Kidney tubule cell (primary cell): ENCODE measurements around the gene CT45A5.
"Not testable (repeated sequence)": the region's sequence is repeated elsewhere in the genome, so short reads cannot be mapped to it uniquely, and the experiment has no call there.

Experiments
- DNase-seq: peaks from one replicate; pipeline ENCODE4 v3.0.0-alpha.2; 2018; ENCODE audit warnings: low spot score

The CT45A5 gene, protein sequence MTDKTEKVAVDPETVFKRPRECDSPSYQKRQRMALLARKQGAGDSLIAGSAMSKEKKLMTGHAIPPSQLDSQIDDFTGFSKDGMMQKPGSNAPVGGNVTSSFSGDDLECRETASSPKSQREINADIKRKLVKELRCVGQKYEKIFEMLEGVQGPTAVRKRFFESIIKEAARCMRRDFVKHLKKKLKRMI

DNA sequence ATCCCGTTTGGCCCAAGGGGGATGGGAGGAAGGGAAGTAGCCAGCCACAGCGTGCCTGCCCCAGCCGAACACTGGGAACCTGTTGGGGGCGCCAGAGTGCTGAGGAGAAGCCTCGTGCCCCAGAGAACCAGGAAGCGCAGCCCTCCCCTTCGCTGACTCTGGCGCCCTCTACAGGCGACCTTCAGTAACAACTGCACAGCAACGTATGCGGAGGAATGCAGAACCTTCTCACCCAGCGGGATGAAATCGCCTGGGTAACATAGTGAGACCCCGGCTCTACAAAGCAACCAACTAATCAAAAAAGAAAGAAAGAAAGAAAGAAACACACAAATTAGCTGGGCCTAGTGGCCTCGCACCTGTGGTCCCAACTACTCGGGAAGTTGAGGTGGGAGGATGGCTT is at the start of gene CT45A5:
CT45A5 (minus strand) TSS at position 101 of the 400 bp plus-strand sequence. CDS start 3,774 bp downstream, outside the sequence.
- not testable (repeated sequence) for DNase-seq

DNA sequence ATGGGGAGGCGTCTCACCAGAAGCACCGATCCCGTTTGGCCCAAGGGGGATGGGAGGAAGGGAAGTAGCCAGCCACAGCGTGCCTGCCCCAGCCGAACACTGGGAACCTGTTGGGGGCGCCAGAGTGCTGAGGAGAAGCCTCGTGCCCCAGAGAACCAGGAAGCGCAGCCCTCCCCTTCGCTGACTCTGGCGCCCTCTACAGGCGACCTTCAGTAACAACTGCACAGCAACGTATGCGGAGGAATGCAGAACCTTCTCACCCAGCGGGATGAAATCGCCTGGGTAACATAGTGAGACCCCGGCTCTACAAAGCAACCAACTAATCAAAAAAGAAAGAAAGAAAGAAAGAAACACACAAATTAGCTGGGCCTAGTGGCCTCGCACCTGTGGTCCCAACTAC is 34.6 kb upstream of the CT45A5 start, which contains the start of gene CT45A2:
CT45A2 (minus strand) TSS at position 101 of the 400 bp plus-strand sequence. CDS start 3,747 bp downstream, outside the sequence.
- DNase-seq, result not testable (repeated sequence)

DNA sequence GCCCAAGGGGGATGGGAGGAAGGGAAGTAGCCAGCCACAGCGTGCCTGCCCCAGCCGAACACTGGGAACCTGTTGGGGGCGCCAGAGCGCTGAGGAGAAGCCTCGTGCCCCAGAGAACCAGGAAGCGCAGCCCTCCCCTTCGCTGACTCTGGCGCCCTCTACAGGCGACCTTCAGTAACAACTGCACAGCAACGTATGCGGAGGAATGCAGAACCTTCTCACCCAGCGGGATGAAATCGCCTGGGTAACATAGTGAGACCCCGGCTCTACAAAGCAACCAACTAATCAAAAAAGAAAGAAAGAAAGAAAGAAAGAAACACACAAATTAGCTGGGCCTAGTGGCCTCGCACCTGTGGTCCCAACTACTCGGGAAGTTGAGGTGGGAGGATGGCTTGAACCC is 17.4 kb upstream of the CT45A5 start, which contains the start of gene CT45A6:
CT45A6 (minus strand) TSS at position 101 of the 400 bp plus-strand sequence. CDS start 3,794 bp downstream, outside the sequence.
- DNase-seq, result not testable (repeated sequence)

DNA sequence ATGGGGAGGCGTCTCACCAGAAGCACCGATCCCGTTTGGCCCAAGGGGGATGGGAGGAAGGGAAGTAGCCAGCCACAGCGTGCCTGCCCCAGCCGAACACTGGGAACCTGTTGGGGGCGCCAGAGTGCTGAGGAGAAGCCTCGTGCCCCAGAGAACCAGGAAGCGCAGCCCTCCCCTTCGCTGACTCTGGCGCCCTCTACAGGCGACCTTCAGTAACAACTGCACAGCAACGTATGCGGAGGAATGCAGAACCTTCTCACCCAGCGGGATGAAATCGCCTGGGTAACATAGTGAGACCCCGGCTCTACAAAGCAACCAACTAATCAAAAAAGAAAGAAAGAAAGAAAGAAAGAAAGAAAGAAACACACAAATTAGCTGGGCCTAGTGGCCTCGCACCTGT is 17.2 kb downstream of the CT45A5 start, which contains the start of gene CT45A3:
CT45A3 (minus strand) TSS at position 101 of the 400 bp plus-strand sequence. CDS start 3,747 bp downstream, outside the sequence.
- DNase-seq, result not testable (repeated sequence)

DNA sequence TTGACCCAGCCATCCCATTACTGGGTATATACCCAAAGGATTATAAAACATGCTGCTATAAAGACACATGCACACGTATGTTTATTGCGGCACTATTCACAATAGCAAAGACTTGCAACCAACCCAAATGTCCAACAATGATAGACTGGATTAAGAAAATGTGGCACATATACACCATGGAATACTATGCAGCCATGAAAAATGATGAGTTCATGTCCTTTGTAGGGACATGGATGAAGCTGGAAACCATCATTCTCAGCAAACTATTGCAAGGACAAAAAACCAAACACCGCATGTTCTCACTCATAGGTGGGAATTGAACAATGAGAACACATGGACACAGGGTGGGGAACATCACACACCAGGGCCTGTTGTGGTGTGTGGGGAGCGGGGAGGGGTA is 40.6 kb downstream of the CT45A5 start:
- not testable (repeated sequence) for DNase-seq

DNA sequence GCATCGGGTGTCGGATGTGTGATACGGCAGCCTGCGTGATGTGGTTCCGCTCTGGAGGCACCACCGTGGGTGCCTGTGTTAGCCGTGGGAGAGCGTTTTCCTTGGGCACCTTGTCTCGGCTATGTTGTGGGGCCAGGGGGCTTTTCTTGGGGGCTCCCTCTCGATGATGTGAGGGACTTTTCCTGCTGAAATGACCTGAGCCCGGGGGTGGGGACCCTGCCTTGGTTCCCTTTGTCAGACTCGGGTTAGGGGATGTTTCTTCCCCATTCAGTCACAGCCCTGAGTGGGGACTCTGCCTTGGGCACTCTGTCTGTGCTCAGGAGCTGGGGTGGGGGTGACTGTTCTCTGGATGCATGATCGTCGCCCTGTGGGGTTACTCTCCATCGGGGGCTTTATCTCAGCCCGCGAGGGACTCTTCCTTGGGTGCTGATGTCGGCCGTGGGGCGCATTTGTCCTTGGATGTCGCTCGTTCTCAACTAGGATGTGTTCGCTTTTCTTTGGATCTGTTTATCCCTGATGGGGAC is 44.0 kb downstream of the CT45A5 start:
- DNase-seq, result no peak

DNA sequence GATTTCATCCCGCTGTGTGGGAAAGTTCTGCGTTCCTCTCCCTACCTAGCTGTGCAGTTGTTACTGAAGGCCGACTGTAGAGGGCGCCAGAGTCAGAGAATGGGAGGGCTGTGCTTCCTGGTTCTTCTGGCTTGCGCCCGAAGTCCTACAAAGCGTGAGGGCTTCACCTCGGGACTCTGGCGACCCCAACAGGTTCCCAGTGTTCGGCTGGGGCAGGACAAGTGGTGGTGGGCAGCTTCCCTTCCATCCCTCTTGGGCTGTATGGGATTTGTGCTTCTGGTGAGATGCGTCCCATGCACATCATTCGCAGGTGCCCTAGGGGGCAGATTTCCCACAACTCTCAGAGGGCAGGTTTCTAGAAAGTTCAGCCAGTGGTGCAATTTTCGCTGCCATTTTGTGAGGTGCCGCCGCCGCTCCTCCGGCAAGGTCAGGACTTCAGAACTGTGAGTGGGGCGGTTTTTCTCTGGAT is 44.6 kb downstream of the CT45A5 start:
- peak; percentile 21 for DNase-seq

DNA sequence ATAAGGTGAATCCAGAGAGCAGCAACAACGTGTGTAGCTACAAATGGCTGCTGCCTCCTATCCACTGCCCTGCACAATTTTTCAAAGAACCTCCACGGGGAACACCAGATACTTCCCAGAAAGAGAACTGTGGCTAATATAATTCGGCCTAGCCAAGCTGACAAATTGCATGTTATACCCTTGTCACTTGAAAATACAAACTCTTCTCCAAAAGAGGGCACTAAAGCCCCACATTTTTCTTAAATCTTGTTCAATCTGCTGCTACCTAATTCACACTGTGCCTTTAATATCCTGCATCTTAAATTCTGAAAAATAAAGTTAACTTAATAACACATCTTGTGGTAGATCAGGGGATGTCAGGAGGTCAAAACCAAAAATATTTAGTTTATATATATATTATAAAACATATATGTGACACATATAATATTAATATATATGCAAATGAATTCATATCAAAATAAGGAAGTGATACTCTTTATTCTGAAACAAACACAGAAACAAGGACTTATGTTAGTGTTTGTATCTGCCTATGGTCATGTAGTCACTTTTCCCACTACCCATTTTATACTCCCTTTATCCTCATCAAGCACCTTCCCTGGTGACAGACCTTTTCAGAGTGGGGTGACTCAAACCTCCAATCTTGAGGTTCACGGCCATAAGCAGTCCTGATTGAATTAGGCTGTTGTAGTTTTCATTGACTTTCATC is 47.8 kb downstream of the CT45A5 start:
- DNase-seq, result no peak

DNA sequence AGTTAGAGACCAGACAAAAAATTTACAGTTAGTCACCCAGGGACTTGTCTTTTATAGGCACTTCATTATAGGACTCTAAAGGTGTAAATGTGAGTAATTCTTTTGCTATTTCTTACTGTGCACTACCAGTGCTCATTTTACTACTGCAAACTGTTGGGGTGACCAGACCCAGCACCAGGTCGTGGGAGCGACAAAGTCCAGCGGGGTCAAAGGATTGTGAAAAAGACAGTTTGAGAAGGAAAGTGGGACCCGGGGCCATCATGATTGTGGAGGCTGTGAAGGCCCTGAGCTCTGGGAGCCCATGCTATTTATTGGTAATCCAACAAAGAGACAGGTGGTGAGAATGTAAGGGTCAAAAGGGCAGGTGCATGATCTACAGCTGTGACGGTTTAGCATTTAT is 50.6 kb downstream of the CT45A5 start:
- DNase-seq, result not testable (repeated sequence)
